ENCODE results near the gene CNNM2.
"Not testable (repeated sequence)": the region's sequence is repeated elsewhere in the genome, so short reads cannot be mapped to it uniquely, and the experiment has no call there.

CNNM2 gene

DNA sequence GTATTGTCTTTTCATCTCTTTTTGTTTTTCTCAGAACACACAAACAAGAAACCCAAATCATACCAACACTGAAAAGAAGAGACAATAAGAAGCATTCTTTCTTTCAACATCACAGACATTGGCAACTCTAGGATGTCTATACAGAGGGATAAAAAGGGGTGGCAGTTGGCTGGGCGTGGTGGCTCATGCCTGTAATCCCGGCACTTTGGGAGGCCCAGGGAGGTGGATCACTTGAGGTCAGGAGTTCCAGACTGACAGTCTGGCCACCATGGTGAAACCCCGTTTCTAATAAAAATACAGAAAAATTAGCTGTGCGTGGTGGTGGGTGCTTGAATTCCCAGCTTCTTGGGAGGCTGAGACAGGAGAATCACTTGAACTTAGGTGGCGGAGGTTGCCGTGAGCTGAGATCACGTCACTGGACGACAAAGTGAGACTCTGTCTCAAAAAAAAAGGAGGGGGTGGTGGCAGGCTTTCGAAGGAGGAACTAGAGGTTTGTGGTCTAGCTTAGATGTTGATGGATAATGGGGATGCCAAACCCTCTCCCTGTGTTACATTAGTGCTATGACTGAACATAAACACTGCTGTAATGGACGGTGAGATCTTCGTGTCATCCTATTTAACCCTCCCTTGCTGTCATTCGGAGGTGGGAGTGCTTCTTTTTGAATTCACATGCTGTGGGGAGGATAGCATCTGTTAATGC, 9.4 kb downstream of the CNNM2 start:
- no peak for DNase-seq

- not testable (repeated sequence) for DNase-seq
Observed at GRCh38 chr10:102928442-102928841, 10.3 kb downstream of the CNNM2 start.

DNA sequence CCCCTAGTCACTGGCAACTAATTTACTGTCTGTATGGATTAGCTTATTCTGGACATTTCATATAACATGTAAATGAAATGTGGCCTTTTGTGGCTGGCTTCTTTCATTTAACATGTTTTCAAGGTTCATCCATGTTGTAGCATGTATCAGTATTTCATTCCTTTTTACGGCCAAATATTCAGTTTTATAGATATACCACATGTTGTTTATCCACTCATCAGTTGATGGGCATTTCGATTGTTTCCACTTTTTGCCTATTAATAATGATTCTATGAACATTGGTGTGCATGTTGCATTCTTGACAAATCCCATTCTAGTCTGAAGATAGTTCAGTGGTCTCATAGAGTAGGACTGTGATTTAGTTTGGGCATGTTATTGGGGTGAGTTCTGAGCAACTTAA, 12.6 kb downstream of the CNNM2 start:
- DNase-seq, result no peak

DNA sequence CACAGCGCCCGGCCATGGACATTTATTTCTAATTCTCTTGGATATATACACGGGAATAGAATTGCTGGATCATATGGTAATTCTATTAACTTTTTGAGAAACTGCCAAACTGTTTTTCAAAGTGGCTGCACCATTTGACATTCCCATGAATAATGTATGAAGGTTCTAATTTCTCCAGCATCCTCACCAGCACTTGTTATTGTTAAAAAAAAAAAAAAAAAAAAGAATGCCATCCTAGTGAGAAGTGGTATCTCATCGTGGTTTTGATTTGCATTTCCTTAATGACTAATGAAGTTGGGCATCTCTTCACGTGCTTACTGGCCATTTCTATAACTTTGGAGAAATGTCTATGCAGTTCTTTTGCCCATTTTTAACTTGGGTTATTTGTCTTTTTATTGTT, 13.5 kb downstream of the CNNM2 start:
- no peak for DNase-seq

DNA sequence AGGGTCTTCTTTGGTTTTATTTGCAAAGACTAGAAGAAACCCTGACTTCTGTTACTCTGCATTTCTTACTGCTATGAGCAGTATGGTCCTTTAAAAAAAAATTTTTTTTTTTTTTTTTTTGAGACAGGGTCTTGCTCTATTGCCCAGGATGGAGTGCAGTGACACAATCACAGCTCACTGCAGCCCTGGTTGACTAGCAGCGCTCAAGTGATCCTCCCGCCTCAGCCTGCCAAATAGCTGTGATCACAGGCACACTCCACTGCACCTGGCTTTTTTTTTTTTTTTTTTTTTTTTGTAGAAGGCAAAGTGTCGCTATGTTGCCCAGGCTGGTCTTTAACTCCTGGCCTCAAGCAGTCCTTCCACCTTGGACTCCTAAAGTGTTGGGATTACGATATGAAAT, 17.4 kb downstream of the CNNM2 start:
- no peak for DNase-seq

DNA sequence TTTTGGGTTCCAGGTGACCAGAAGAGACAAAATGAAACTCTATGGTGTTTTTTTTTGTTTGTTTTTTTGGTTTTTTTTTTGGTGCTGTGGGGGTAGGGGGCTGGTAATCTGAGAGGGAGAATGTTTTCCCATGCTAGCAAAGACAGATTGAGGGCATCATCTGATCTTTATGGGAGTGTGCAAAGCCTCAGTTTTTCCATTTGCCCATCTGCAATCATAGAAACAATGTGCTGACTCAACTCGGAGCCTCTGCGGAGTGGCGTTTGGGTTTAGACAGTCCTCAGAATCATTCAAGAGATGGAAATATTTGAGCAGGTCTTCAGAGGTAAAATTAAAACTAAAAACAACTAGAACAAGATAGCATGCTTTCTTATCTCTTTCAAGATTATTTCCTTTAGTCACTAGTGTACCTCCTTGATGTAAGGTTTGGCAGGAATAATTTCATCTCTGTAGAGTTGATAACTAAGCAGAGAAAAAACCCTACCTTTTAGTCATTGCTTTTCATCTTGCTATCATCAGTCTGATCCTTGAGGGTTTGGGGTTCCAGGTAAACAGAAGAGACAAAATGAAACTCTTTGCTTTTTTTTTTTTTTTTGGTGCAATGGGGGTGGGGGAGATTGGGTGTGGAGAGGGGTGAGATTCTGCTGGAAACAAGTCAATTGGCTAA, 18.0 kb downstream of the CNNM2 start:
- no peak for DNase-seq

- DNase-seq, result no peak
Observed at GRCh38 chr10:102941401-102941800, 23.3 kb downstream of the CNNM2 start.

DNA sequence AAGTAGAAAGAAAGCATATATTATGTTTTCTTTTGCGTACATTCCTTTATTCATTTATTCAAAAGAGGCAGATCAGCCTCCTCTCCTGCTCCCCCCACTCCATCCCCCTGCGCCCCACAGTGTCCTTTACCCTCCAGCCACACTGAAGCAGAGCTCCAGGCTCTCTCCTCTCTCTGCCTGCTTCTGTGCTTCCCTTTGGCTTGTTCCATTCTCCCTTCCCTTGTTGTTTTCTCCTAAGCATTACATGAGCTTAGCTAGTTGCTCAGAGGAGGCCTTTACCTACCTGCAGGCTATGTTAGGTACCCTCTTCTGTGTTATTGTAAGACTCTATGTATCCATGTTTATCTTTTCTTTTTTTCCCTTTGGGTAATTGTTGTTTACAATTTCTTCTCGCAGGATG, 27.4 kb downstream of the CNNM2 start:
- DNase-seq, result no peak

- DNase-seq, result no peak
Observed at GRCh38 chr10:102945962-102946361, 27.9 kb downstream of the CNNM2 start.

GRCh38 chr10:102946992-102947391, 28.9 kb downstream of the CNNM2 start:
- DNase-seq, result no peak

GRCh38 chr10:102948176-102948575, 30.1 kb downstream of the CNNM2 start:
- no peak for DNase-seq

DNA sequence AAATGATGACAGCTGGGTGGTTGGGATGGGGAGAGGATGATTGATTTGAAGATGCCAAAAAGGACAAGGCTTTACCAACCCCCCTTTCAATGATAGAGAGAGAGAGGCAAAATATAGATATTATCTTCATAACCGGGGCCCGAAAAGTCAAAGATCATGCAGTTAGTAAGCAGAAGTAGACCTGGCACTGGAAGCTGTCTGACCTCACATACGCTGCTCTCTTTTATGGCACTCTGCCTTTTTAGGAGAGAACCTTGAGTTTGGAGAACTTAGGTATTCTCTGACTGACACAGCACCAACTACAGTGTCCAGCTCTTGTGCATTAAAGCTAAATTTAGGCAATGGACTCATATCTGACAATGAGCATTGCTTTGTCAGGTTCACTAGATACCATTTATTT, 30.7 kb downstream of the CNNM2 start:
- DNase-seq, result no peak

- DNase-seq, result no peak
Observed at GRCh38 chr10:102949916-102950315, 31.8 kb downstream of the CNNM2 start.

- no peak for DNase-seq
Observed at GRCh38 chr10:102951316-102951715, 33.2 kb downstream of the CNNM2 start.

GRCh38 chr10:102959360-102959759, 41.3 kb downstream of the CNNM2 start:
- no peak for DNase-seq

DNA sequence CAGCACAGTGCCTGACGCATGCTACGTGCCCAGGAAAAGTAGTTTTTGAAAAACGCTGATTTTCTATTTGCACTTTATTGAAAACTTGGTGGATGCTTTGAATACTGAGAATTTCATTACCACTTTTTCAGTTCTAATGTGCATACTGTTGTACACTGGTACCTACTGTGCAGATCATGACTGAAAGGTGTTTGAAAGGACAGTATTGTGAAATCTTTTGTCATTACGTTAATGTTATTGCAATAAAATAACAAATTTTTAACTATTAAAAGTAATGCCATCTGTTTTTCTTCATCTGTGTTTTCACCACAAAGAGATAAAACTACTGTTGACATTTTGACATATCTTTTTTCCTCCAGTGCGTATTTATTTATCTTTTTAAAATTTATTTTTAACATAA, 42.1 kb downstream of the CNNM2 start:
- DNase-seq, result no peak

DNA sequence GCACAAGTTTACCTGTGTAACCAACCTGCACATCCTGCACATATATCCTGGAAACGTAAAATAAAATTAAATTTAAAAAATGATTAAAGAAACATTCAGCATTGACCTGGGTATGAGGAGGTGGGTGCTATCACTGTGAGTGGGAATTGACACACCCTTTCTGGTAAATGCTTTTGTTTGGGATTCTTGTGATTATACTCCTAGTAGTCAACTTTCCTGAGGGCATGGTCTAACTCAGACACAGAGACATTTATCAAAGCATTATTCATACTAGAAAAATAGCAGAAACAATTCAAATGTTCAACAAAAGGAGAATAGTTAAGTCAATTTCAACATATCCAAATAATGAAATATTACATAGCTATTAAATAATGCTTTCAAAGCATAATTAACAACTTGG, 44.2 kb downstream of the CNNM2 start:
- DNase-seq, result no peak

DNA sequence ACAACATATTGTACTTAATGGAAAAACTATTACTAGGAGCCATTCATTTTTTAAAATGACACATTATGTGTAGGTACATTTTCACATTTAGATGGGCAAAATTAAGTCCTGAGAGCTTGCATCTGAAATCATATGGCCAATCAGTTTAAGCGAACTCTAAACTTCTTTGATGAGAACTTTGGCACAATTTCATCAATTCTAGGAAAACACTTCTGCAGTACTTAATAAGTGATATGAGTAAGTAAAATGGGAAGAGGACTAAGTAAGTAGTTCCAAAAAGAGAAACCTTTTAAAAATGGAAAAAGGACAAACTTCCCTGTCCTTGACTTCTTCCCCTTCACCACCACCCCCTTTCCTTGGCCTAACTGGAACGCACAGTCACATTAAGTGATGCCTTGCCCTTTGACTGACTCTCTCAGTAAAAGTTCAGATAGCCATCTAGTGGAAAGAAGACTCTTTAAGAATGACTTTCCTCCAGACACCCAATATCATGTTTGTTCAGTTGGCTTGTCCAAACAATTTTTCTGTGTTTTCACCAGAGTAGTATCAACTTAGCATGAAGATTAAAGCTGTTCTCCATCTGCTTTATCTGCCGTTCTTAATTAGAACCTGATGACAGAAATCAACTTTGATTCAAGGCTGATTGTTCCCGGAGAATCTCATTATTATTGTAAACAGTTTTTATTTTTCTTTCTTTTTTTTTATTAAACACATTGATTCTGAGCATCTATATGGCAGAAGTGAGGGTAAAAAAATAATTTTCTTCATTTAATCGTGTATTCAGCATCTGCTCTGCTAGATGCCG, 45.1 kb downstream of the CNNM2 start:
- DNase-seq, result no peak

- no peak for DNase-seq
Observed at GRCh38 chr10:102963756-102964025, 45.6 kb downstream of the CNNM2 start.

DNA sequence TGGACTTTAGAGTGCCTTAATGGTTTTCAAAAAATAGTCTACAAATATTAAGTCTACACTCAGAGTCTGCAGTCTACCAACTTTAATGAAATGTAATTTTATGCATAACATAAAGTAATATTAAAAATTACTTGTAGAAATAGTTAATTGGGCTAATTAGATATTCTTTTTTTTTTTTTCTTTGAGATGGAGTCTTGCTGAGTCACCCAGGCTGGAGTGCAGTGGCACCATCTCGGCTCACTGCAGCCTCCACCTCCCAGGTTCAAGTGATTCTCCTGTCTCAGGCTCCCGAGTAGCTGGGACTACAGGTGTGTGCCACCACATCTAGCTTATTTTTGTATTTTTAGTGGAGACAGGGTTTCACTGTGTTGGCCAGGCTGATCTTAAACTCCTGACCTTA, 46.0 kb downstream of the CNNM2 start:
- not testable (repeated sequence) for DNase-seq

DNA sequence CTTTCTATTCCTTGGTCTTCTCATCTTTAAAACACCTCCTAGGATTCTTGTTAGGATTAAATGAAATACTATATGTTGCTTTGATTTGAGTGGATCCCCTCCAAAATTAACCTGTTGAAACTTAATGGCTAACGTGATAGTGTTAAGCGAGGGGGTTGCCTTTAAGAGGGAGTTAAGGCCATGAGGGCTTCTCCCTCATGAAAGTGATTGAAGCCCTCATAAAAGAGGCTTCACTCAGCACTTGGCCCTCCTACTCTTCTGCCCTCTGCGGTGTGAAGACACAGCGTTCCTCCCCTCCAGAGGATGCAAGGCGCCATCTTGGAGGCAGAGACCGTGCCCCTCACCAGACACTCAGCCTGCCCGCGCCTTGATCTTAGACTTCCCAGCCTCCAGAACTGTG, 46.6 kb downstream of the CNNM2 start:
- no peak for DNase-seq

- no peak for DNase-seq
Observed at GRCh38 chr10:102965311-102965851, 47.3 kb downstream of the CNNM2 start.

- no peak for DNase-seq
Observed at GRCh38 chr10:102967123-102967522, 49.0 kb downstream of the CNNM2 start.
